Natural killer cell (primary cell): ENCODE results near the gene KIF5C. TPM values are rescaled to one million over a fixed set of nuclear protein-coding genes. Genes with fewer than 3 reads are reported as not detected.

ENCODE experiments used
- ATAC-seq, 3 donors: fragments of 150-1000 bp in 2 of 3; fragments of 200-7000 bp in 1 of 3; cut with Tn5 transposase; 1 replicate in 1 of 3; 2 replicates in 2 of 3; pipeline ENCODE4 v1.10.0; 2021; ENCODE audit warnings: mild to moderate bottlenecking in 2 of 3, moderate library complexity in 2 of 3
- DNase-seq, 2 donors: peaks; one replicate each; pipeline versions ENCODE4 v3.0.0 to v3.0.0-alpha.2; 2013 to 2021; ENCODE audit warnings: mixed read lengths in 1 of 2
- H3K27ac ChIP-seq: one replicate; pipeline ENCODE4 v1.5.1; 2013; ENCODE audit warnings: mild to moderate bottlenecking, low read length
- H3K27me3 ChIP-seq: one replicate; pipeline ENCODE4 v1.6.1; 2013; ENCODE audit warnings: low read length; ENCODE audit not compliant: control insufficient read depth, insufficient read depth
- H3K36me3 ChIP-seq: one replicate; pipeline ENCODE4 v1.6.1; 2013; ENCODE audit warnings: low read length; ENCODE audit not compliant: control insufficient read depth, insufficient read depth
- H3K4me1 ChIP-seq: one replicate; pipeline ENCODE4 v1.6.1; 2013; ENCODE audit warnings: low read length; ENCODE audit not compliant: control insufficient read depth, insufficient read depth
- H3K4me3 ChIP-seq: one replicate; pipeline ENCODE4 v1.5.1; 2013; ENCODE audit warnings: low read length
- H3K9me3 ChIP-seq: one replicate; pipeline ENCODE4 v1.6.1; 2013; ENCODE audit warnings: low read length; ENCODE audit not compliant: control insufficient read depth, insufficient read depth
- H3K27ac Mint-ChIP-seq, 2 donors: one replicate each; pipeline ENCODE4 v1.8.0; 2022; ENCODE audit warnings: mild to moderate bottlenecking in 2 of 2, mixed read lengths in 2 of 2, moderate library complexity in 1 of 2
- H3K27me3 Mint-ChIP-seq, 2 donors: one replicate each; pipeline ENCODE4 v1.8.0; 2022; ENCODE audit warnings: low read depth in 2 of 2, mixed read lengths in 2 of 2
- H3K36me3 Mint-ChIP-seq: one replicate; pipeline ENCODE4 v1.8.0; 2022; ENCODE audit warnings: mixed read lengths
- H3K4me1 Mint-ChIP-seq, 2 donors: one replicate each; pipeline ENCODE4 v1.8.0; 2022; ENCODE audit warnings: mixed read lengths in 2 of 2
- H3K4me3 Mint-ChIP-seq: one replicate; pipeline ENCODE4 v1.8.0; 2022; ENCODE audit warnings: mild to moderate bottlenecking, moderate library complexity, mixed read lengths
- H3K9me3 Mint-ChIP-seq, 2 donors: one replicate each; pipeline ENCODE4 v1.8.0; 2022; ENCODE audit warnings: mixed read lengths in 2 of 2
- WGBS: methylation state at CpG from one replicate; pipeline ENCODE4 v1.1.7; 2013; ENCODE audit warnings: missing lambda C conversion rate; ENCODE audit not compliant: insufficient coverage; 5-methylcytosine and 5-hydroxymethylcytosine counted together
- intact Hi-C: fragments of 100-400 bp; cut with micrococcal nuclease; formaldehyde crosslinking; loops from one replicate; pipeline ENCODE4 v1.14.2; 2022
- total RNA-seq, 4 donors: library from RNA; stranded (reverse); fragments of 120-200 nt in 1 of 4; gene quantifications; one replicate each; pipeline versions ENCODE4 v1.2.3 to v1.2.4, GENCODE V29; 2013 to 2022
- TF ChIP-seq, protein P1 (sequence below): fragments of 200-600 bp; IDR thresholded peaks from one replicate; pipeline ENCODE4 v1.8.0; 2022; ENCODE audit warnings: antibody characterized with exemption

KIF5C gene
- total RNA-seq, 3 donors from 2014 or later (not counting 1 experiment from before 2014, with no cell fraction given), result 0.42 to 2.7 (median 1.8) TPM

DNA sequence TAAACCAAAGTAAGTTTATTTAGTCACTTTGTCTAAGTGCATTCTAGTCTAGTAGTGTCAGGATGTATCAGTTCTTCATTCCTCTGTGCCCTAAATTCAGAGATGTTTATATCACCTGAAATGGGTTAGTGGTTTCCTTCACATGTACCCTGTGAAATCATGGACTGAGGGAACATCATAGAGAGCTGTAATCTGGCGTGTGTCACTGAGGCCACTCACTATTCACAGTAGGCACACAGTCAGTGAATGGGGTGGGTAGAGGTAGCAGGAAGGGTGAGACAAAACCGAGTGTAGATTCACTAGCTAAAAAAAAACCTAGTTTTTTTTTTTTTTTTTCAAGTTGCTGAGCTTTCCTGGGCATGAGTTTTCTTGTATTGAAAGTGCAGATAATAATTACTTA, 5.6 kb downstream of the KIF5C start:
- Histone ChIP-seq H3K27me3 (peaks cover 18% of the 10 kb centered on the region), H3K9me3 (peaks cover 2% of the 10 kb centered on the region), H3K4me1 (peaks cover 15% of the 10 kb centered on the region), H3K36me3 (no peaks in the 10 kb centered on the region), H3K27ac (no peak overlapping the region), H3K4me3 (no peak overlapping the region)
- peaks cover 36 to 45% of the 10 kb centered on the region in 2 donors for H3K27me3 Mint-ChIP-seq
- no peak for ATAC-seq
- H3K9me3 Mint-ChIP-seq, result no peaks in the 10 kb centered on the region
- 84% methylated on average over 2 of the region's 2 CpGs for WGBS
- peaks cover 0 to 13% of the 10 kb centered on the region in 2 donors for H3K4me1 Mint-ChIP-seq
- intact Hi-C loops, result no loop called here
- H3K4me3 Mint-ChIP-seq, result no peak overlapping the region
- no peaks in the 10 kb centered on the region for H3K36me3 Mint-ChIP-seq
- no peak overlapping the region for H3K27ac Mint-ChIP-seq
- no peak for DNase-seq
- TF ChIP-seq, protein P1, sequence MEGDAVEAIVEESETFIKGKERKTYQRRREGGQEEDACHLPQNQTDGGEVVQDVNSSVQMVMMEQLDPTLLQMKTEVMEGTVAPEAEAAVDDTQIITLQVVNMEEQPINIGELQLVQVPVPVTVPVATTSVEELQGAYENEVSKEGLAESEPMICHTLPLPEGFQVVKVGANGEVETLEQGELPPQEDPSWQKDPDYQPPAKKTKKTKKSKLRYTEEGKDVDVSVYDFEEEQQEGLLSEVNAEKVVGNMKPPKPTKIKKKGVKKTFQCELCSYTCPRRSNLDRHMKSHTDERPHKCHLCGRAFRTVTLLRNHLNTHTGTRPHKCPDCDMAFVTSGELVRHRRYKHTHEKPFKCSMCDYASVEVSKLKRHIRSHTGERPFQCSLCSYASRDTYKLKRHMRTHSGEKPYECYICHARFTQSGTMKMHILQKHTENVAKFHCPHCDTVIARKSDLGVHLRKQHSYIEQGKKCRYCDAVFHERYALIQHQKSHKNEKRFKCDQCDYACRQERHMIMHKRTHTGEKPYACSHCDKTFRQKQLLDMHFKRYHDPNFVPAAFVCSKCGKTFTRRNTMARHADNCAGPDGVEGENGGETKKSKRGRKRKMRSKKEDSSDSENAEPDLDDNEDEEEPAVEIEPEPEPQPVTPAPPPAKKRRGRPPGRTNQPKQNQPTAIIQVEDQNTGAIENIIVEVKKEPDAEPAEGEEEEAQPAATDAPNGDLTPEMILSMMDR, result no peak

DNA sequence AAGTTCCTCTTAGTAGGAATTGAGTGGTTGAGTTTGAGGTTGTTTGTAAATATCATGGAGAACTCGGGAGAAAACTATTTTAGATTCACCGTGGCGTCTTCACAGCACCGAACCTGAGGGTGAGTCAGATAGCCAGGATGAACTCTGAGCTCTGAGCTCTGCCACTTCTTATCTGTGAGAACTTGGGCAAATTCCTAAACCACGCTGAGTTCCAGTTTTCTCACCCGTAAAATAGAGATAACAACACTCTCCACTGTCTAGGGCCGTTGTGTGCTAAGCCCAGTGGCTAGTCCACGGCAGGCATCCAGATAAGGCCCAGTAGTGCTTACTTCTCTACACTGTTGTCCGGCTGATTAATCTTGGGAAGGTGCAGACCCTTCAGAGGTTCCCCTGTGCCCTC, 7.0 kb downstream of the KIF5C start:
- Mint-ChIP-seq H3K27ac (no peak overlapping the region), H3K27me3 (peaks cover 32 to 50% of the 10 kb centered on the region in 2 donors), H3K36me3 (no peaks in the 10 kb centered on the region), H3K9me3 (no peaks in the 10 kb centered on the region), H3K4me3 (no peak overlapping the region), H3K4me1 (peaks cover under 1 to 2% of the 10 kb centered on the region in 2 donors)
- 93% methylated on average over 9 of the region's 9 CpGs for WGBS
- TF ChIP-seq, protein P1, result no peak
- Histone ChIP-seq H3K36me3 (no peaks in the 10 kb centered on the region), H3K27ac (no peak overlapping the region), H3K4me3 (no peak overlapping the region), H3K9me3 (peaks cover 2% of the 10 kb centered on the region), H3K4me1 (peaks cover 1% of the 10 kb centered on the region), H3K27me3 (peaks cover 11% of the 10 kb centered on the region)
- ATAC-seq (no peak), DNase-seq (no peak)
- intact Hi-C loops, result no loop called here

DNA sequence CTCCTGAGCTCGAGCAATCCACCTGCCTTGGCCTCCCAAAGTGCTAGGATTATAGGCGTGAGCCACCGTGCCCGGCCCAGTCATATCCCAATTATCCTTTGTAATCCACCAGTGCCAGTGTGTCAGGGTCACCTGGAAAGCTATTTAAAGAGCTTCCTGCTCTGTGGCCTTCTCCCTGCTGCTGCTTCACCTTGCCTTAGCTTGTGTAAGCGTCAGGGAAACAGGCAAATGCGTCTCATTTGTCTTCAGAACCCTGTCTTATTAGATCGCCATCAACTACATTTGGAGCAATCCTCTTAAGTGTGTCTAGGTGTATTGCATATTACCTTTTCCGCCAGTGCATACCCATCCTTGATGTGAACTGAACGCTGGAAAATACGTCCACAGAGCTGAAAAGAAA, 10.2 kb downstream of the KIF5C start:
- Histone ChIP-seq H3K4me1 (peaks cover 10% of the 10 kb centered on the region), H3K4me3 (no peak overlapping the region), H3K9me3 (no peaks in the 10 kb centered on the region), H3K27ac (no peak overlapping the region), H3K27me3 (peaks cover 21% of the 10 kb centered on the region), H3K36me3 (no peaks in the 10 kb centered on the region)
- intact Hi-C loops, result no loop called here
- ATAC-seq, result no peak
- no peak for DNase-seq
- H3K4me1 Mint-ChIP-seq, result peaks cover 15 to 18% of the 10 kb centered on the region in 2 donors
- TF ChIP-seq, protein P1, result no peak
- H3K4me3 Mint-ChIP-seq, result no peak overlapping the region
- no peaks in the 10 kb centered on the region for H3K9me3 Mint-ChIP-seq
- H3K27ac Mint-ChIP-seq, result no peak overlapping the region
- 91% methylated on average over 10 of the region's 10 CpGs for WGBS
- H3K36me3 Mint-ChIP-seq, result no peaks in the 10 kb centered on the region
- H3K27me3 Mint-ChIP-seq, result peaks cover 33 to 44% of the 10 kb centered on the region in 2 donors

DNA sequence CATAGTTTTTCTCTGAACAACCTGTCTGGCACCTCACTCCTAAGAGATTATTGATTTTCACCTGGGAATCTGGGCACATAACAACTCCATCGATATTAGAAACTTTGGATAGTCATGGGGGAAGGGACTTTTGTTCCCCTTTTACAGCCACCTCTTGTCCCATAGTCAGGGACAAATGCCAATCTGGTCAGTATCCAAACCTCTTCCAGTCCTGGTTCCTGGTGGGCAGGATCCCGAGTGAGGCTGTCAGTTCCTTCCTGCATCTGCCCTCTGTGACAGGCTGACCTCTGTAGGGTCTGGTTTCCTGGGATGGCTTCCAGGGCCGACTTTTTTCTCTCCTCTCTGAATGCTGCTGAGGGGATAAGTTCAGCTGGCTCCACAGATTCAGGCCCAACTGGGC, 11.0 kb downstream of the KIF5C start:
- H3K4me1 Mint-ChIP-seq, result peaks cover 15 to 18% of the 10 kb centered on the region in 2 donors
- H3K9me3 Mint-ChIP-seq, result no peaks in the 10 kb centered on the region
- Histone ChIP-seq H3K27ac (no peak overlapping the region), H3K4me3 (no peak overlapping the region), H3K27me3 (peaks cover 23% of the 10 kb centered on the region), H3K4me1 (peaks cover 10% of the 10 kb centered on the region), H3K36me3 (no peaks in the 10 kb centered on the region), H3K9me3 (no peaks in the 10 kb centered on the region)
- ATAC-seq, result no peak
- no peaks in the 10 kb centered on the region for H3K36me3 Mint-ChIP-seq
- intact Hi-C loops, result no loop called here
- peaks cover 35 to 44% of the 10 kb centered on the region in 2 donors for H3K27me3 Mint-ChIP-seq
- no peak overlapping the region for H3K4me3 Mint-ChIP-seq
- TF ChIP-seq, protein P1, result no peak
- H3K27ac Mint-ChIP-seq, result no peak overlapping the region
- 77% methylated on average over 3 of the region's 3 CpGs for WGBS
- DNase-seq, result no peak
